HepG2 (cell line): Measurements from ENCODE around the gene SEMA4F. TPM values are rescaled to one million over a fixed set of nuclear protein-coding genes. Genes with fewer than 3 reads are reported as not detected.

Experiments used
- ATF7 ChIP-seq, 2 experiments: fragments of 450-650 bp in 1 of 2; sonication (generic) in 1 of 2; formaldehyde crosslinking in 1 of 2; IDR thresholded peaks; 2 replicates each; pipeline versions ENCODE4 v1.4.0 to v1.6.1; 2016 to 2020; ENCODE audit warnings: antibody characterized with exemption in 1 of 2, mild to moderate bottlenecking in 1 of 2, missing genetic modification reagents in 1 of 2
- CSRNP1 ChIP-seq: sonication (generic); formaldehyde crosslinking; IDR thresholded peaks from 2 replicates; pipeline ENCODE4 v1.8.1; 2023; ENCODE audit warnings: mild to moderate bottlenecking, missing genetic modification reagents
- RCOR2 ChIP-seq: IDR thresholded peaks from 2 replicates; pipeline ENCODE4 v1.6.1; 2016; ENCODE audit warnings: missing biosample characterization, missing genetic modification reagents
- RERE ChIP-seq: IDR thresholded peaks from 2 replicates; pipeline ENCODE4 v1.6.1; 2016; ENCODE audit warnings: low read depth, missing genetic modification reagents, missing compliant biosample characterization
- RXRB ChIP-seq: IDR thresholded peaks from 2 replicates; pipeline ENCODE4 v1.6.1; 2016; ENCODE audit warnings: borderline replicate concordance, missing genetic modification reagents, missing compliant biosample characterization
- polyA plus RNA-seq, 8 experiments: library from polyadenylated mRNA; depleted of rRNA in 3 of 8; stranded (reverse) in 7 of 8; unstranded in 1 of 8; fragments of >200 nt; fragmentation: Illumina TruSeq in 4 of 8; extraction: Trizol in 4 of 8; gene quantifications; 2 replicates each; pipeline versions ENCODE4 v1.2.1 to v1.2.3, GENCODE V29; 2011 to 2016; ENCODE audit warnings: low read depth in 4 of 8, missing spikeins in 1 of 8, mixed read lengths in 1 of 8; ENCODE audit not compliant: insufficient read depth in 1 of 8
- total RNA-seq, 5 experiments: library from RNA; depleted of rRNA; stranded (reverse); fragments of >200 nt; fragmentation: Illumina TruSeq; extraction: Trizol; gene quantifications; 2 replicates each; pipeline ENCODE4 v1.2.3, GENCODE V29; 2016; ENCODE audit warnings: low read depth in 1 of 5
- TF ChIP-seq, protein P1 (sequence below): sonication (generic); formaldehyde crosslinking; IDR thresholded peaks from 2 replicates; pipeline ENCODE4 v1.9.0; 2021; ENCODE audit warnings: missing genetic modification reagents, mild to moderate bottlenecking, borderline replicate concordance
- TF ChIP-seq, protein P2 (sequence below): sonication (generic); formaldehyde crosslinking; IDR thresholded peaks from 2 replicates; pipeline ENCODE4 v1.5.1; 2020; ENCODE audit warnings: mild to moderate bottlenecking, missing genetic modification reagents, moderate library complexity
- TF ChIP-seq, protein P3 (sequence below): sonication (generic); formaldehyde crosslinking; IDR thresholded peaks from 2 replicates; pipeline ENCODE4 v1.8.0; 2022; ENCODE audit warnings: missing genetic modification reagents, mild to moderate bottlenecking, inconsistent platforms, borderline replicate concordance
- TF ChIP-seq, protein P4 (sequence below): sonication (generic); formaldehyde crosslinking; conservative IDR thresholded peaks from 2 replicates; pipeline ENCODE4 v1.4.0; 2020; ENCODE audit warnings: missing genetic modification reagents

The SEMA4F gene
- total and polyA plus RNA-seq, 2 of the 13 experiments (the other 11 are each of a cell fraction or from before 2014, with no cell fraction given), result 7.1 to 10.3 TPM

DNA sequence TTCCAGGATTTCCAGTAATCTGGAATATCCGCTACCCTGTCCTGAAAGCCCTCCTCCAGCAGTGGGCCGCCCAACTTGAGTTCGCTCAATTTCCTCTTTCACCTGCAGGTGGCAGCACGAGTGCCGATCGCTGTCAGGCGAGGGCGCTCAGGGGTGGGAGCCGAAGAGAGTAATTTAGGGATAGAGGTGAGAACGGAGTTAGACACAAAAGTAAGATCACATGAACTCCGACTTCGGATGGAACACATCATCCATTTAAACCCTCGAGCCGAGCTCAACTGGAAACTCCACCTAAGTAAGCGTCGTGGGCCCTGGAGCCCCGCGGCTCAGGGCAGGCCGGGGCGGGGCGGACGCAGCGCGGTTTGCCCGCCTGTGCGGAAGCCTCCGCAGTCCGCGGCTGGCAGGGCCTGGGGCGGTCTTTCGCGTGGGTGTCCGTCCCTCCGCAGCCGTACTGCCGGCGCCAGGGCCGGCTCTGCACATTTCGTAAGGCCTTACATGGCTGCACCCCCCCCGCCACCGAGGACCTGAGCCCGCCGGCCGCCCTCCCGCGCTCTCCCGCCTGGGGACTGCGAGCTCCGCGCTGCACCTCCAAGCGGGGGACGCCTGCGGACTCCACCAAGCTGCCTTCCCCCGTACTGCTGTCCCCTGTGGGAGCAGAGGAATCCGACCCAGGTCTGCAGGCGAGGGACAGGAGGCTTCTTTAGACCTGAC lies 61.2 kb downstream of the SEMA4F start (continued):
- TF ChIP-seq RXRB, result peak; percentile 69; the same call in 1 of the 2 replicates
- TF ChIP-seq, protein P1, sequence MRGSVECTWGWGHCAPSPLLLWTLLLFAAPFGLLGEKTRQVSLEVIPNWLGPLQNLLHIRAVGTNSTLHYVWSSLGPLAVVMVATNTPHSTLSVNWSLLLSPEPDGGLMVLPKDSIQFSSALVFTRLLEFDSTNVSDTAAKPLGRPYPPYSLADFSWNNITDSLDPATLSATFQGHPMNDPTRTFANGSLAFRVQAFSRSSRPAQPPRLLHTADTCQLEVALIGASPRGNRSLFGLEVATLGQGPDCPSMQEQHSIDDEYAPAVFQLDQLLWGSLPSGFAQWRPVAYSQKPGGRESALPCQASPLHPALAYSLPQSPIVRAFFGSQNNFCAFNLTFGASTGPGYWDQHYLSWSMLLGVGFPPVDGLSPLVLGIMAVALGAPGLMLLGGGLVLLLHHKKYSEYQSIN (CRISPR knock-in tag), result no peak
- no peak for TF ChIP-seq RERE
- TF ChIP-seq ATF7 (IDR thresholded peaks at IDR 0.05), result no peak
- peak; percentile 32; the same call in 1 of the 2 replicates for TF ChIP-seq ATF7 (CRISPR knock-in tag; IDR thresholded peaks at IDR 0.05)
- TF ChIP-seq, protein P2, sequence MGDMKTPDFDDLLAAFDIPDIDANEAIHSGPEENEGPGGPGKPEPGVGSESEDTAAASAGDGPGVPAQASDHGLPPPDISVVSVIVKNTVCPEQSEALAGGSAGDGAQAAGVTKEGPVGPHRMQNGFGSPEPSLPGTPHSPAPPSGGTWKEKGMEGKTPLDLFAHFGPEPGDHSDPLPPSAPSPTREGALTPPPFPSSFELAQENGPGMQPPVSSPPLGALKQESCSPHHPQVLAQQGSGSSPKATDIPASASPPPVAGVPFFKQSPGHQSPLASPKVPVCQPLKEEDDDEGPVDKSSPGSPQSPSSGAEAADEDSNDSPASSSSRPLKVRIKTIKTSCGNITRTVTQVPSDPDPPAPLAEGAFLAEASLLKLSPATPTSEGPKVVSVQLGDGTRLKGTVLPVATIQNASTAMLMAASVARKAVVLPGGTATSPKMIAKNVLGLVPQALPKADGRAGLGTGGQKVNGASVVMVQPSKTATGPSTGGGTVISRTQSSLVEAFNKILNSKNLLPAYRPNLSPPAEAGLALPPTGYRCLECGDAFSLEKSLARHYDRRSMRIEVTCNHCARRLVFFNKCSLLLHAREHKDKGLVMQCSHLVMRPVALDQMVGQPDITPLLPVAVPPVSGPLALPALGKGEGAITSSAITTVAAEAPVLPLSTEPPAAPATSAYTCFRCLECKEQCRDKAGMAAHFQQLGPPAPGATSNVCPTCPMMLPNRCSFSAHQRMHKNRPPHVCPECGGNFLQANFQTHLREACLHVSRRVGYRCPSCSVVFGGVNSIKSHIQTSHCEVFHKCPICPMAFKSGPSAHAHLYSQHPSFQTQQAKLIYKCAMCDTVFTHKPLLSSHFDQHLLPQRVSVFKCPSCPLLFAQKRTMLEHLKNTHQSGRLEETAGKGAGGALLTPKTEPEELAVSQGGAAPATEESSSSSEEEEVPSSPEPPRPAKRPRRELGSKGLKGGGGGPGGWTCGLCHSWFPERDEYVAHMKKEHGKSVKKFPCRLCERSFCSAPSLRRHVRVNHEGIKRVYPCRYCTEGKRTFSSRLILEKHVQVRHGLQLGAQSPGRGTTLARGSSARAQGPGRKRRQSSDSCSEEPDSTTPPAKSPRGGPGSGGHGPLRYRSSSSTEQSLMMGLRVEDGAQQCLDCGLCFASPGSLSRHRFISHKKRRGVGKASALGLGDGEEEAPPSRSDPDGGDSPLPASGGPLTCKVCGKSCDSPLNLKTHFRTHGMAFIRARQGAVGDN (CRISPR knock-in tag), result peak; percentile 99
- TF ChIP-seq CSRNP1, result peak; percentile 83
- TF ChIP-seq, protein P3, sequence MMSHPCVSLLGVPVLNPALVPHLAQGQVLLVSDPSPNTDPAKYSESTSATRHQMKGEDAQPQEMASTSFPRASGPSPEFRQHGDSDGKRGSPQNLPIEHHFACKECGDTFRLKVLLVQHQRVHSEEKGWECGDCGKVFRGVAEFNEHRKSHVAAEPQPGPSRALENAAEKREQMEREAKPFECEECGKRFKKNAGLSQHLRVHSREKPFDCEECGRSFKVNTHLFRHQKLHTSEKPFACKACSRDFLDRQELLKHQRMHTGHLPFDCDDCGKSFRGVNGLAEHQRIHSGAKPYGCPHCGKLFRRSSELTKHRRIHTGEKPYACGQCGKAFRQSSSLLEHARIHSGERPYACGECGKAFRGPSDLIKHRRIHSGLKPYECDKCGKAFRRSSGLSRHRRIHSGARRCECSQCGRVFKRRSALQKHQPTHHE (CRISPR knock-in tag), result peak; percentile 37; the same call in 1 of the 2 replicates
- TF ChIP-seq RCOR2 (CRISPR knock-in tag), result 0 out of 2 replicates have a peak, but pooled peaks have one; percentile 54
- TF ChIP-seq, protein P4, sequence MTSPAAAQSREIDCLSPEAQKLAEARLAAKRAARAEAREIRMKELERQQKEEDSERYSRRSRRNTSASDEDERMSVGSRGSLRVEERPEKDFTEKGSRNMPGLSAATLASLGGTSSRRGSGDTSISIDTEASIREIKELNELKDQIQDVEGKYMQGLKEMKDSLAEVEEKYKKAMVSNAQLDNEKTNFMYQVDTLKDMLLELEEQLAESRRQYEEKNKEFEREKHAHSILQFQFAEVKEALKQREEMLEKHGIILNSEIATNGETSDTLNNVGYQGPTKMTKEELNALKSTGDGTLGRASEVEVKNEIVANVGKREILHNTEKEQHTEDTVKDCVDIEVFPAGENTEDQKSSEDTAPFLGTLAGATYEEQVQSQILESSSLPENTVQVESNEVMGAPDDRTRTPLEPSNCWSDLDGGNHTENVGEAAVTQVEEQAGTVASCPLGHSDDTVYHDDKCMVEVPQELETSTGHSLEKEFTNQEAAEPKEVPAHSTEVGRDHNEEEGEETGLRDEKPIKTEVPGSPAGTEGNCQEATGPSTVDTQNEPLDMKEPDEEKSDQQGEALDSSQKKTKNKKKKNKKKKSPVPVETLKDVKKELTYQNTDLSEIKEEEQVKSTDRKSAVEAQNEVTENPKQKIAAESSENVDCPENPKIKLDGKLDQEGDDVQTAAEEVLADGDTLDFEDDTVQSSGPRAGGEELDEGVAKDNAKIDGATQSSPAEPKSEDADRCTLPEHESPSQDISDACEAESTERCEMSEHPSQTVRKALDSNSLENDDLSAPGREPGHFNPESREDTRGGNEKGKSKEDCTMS (CRISPR knock-in tag), result no peak
